Stimulated activated CD4-positive, alpha-beta T cell treated with anti-CD3 and anti-CD28 coated beads, TNF-alpha, amount 100 ng/mL, for 1 hour (primary cell): ENCODE measurements around the gene PABPN1L.

Source experiments
- DNase-seq, 3 donors: peaks; one replicate each; pipeline ENCODE4 v3.0.0-alpha.2; 2020; ENCODE audit warnings: low read depth in 3 of 3, low spot score in 1 of 3

PABPN1L gene

GRCh38 chr16:88884569-88885271 lies 18.3 kb upstream of the PABPN1L start:
- DNase-seq = no peak

- no peak for DNase-seq
These were observed 17.5 kb upstream of the PABPN1L start for GRCh38 chr16:88883946-88884345.

GRCh38 chr16:88883117-88883895 lies 16.8 kb upstream of the PABPN1L start:
- DNase-seq = no peak

GRCh38 chr16:88882358-88883030 lies 16.0 kb upstream of the PABPN1L start:
- DNase-seq = no peak

DNA sequence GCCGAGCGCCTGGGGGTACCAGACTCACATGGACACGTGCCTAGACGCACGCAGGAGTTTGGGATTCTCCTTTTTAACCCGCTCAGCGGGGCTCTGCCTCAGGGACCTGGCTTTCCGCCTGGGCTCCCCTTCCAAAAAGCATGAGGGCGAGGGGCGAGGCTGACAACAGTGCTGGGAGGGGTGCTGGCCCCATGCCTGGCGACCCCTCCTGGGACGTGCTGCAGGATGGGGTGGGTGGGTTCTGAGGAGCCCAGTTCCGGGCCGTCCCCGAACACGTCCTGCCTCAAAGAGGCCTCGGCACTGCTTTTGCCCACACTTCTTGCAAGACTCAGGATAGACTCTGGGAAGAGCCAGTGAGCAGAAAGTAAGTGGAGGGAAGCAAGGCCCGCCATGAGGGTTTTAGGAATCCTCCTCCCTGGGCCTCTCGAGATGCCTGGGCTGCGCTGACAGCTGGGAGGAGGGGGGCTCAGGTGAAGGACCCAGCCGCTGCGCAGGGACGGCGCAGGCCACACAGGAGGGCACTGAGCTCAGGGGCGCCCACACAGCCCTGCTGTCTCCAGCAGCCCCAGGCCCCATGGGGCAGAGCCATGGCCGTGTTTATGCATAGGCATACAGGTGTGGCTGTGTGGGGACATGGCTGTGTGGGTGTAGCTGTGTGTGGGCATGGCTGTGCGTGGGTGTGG lies 15.4 kb upstream of the PABPN1L start:
- no peak for DNase-seq

DNA sequence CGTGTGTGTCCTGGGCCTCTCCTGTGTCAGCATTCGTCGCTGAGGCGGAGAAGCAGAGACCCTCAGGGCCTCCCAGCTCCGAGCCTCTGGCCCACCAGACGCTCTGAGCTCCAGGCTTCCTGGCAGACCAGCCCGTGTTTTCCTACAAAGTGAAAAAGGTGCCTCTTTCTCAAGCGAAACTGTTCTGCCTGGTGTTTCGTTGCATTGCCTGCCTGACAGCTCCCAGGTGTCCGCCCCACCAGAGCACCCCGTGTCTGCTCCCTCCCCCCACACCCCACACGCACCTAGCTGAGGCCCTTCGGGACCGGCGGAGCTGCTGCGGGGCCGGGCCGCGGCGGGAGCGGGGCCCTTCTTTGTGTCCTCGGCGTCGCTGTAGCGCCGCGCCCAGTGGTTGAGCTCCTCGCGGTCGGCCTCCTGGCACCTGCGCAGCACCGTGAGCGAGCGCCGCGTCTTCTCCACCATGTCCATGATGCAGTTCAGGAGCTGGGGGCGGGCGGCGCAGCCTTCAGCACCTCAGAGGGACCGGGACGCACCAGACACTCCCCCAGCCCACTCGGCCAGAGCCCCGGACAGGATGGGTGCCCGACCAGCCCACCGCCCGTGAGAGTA lies 14.7 kb upstream of the PABPN1L start:
- DNase-seq = no peak

DNA sequence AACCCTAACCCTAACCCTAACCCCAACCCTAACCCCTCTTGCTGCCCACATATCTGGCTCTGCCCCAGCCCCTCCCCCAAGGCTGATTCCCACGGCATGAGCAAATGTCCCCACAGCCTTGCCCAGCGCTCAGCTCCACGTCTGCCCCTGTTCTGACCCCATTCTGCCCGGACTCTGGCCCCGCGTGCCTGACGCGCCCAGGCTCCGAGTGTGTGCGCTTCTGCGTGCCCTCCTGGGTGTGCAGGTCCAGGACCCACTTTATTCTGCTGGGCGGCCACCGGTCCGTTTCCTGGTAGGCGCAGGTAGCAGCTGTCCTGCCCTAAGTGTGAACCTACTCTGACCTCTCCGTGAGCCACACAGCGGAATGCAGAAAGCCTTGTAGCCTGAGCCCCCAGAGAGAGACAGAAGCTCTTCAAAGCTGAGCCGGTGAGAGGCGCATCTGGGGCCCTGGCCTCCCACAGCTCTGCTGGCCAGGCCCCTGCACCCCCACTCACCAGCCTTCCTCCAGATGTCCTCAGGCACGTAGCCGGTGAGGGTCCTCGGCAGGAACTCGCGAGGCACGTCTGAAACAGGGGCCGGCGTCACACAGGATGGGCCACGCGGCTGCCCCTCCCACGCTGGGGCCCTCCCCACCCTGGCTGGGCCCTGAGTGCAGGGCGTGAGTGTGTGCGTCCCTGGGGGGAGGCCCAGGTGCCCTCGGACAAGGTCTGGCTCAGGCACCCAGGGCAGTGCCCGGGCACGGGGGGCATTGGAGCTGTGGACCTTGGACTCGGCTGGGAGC lies 14.0 kb upstream of the PABPN1L start:
- DNase-seq = no peak

GRCh38 chr16:88879788-88880055 lies 13.3 kb upstream of the PABPN1L start:
- DNase-seq = no peak

DNA sequence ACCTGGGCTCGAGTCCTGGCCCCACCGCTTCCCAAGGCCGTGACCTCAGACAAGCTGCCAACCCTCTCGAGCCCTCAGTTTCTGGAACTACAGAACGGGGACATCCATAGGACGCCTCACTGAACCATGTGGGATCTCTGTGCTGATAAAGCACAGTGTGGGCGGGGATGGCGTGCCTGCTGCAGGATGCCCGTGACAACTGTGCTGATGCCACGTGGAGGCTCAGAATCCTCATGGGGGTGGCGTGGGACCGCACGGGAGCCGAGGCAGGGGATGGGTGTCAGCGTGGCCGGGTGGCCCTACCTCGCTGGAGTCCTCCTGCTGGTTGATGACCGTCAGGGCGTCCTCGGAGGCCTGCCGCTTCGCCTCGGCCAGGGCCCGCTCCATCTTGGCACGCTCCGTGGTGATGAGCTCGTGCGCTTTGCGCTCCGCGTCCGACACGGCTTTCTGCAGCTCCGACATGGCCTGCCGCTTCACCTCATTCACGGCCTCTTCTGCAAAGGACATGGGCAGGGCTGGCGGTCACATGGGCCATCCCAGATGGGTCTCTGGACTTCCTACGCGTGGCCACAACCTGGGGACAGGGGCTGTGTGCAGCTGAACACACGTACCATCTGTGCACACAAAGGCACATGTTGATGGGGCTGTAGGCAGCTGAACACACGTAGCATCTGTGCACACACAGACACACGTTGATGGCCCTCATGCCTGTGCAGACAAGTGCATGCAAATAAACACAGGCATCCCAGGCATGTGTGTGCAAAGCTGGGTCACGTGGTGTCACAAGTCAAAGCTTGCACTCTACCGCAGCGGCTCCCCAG lies 12.7 kb upstream of the PABPN1L start:
- DNase-seq = no peak

DNA sequence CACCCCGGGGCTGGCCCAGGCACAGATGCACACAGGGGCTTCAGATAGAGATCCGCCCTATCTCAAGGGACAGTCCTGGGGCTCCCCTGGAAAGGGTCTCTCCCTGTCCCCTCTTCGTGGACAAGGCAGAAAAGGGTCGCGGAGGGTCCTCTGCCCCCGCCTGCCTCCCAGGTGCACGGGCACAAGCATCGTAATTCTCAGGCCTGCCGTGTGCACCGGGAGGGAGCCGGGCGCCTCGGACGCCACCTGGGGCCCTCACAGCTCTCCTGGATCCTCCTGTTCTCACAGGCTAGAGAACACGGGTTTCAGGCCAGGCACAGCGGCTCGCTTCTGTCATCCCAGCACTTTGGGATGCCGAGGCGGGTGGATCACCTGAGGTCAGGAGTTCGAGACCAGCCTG lies 11.9 kb upstream of the PABPN1L start:
- no peak for DNase-seq

- no peak for DNase-seq
These were observed 11.3 kb upstream of the PABPN1L start for GRCh38 chr16:88877564-88878289.

GRCh38 chr16:88876942-88877526 lies 10.6 kb upstream of the PABPN1L start:
- no peak for DNase-seq

GRCh38 chr16:88875703-88876234 lies 9.3 kb upstream of the PABPN1L start:
- no peak for DNase-seq

GRCh38 chr16:88874938-88875599 lies 8.6 kb upstream of the PABPN1L start:
- no peak for DNase-seq

DNA sequence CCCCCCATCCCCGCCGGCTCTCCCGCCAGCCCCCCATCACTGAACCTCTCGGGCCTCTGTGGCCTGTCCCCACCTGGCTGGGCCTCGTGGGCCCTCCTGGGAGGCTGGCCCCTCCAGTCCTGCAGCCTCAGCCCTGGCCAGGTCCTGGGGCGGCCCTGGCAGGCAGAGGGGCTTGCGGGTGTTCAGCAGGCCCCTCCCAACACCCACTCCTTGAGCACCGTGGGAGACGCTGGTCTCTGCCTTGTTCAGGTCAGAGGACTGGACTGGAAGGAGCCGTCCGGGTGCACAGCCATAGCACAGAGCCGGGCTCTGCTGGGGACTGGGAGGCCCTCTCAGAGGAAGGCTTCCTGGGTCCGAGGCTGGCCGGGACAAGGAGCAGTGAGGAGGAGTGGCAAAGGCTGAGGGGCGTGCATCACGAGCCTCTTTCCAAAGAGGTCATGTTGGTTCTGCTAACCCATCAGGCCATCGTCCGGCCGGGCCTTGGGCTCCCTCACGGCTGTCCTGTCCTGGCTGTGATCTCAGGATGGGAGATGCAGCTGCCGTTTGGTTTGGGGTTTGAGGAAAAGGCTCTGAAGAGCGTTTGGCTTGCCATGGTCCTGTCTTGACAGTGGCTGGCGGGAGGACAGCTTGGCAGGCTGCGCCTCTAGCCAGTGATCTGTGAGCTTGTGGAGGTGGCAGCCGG lies 6.3 kb upstream of the PABPN1L start:
- DNase-seq = no peak

DNA sequence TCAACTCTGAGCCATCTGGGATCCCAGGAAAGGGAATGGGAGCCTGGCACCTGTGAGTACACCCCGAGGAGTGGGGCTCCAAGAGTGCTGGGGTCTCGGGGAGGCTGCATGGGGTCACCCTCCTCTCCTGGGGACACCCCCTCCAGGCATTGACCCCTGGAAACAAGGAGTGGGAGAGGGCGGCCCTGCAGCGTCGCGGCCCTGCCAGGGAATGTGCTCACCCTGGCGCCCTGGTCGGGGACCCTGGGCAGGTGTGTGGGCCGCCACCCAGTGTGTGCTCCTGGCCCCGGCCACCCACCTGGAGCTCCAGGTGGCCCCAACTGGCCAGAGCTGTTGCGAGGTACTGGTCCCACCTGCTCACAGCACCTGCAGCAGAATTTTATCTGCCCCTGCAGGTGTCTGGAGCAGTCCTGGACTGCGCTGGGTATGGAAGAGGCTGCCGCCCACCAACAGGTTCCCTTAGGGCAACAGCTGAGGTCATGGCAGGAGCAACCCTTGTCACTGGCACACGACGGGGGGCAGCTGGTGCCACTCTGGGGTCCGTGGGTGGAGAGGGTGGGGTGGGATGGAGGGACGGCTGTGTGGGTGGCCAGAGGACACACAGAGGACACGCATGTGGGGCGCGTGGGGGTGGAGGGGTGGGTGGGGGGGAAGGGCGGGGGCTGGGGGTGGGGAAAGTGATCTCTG lies 5.4 kb upstream of the PABPN1L start:
- no peak for DNase-seq

DNA sequence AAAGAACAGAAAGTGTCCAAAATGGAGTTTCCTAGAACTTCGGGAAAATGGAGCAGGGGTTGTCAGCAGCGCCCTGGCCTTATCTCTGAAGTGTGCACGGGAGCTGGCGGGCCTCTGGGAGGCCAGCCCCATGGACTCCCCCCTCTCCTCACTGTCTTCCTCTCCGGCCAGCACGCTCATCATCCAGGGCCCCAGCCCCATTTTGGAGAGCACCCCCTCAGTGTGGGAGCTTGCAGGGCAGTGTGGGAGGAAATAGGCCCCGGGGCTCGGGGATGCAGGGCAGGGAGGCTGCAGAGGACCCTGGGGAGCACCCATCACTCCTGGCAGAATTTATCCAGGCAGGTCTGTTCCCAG lies 4.9 kb upstream of the PABPN1L start:
- DNase-seq = no peak
